ENCODE measurements around the gene SFT2D2. TPM values are rescaled to one million over a fixed set of nuclear protein-coding genes. Genes with fewer than 3 reads are reported as not detected.

Gene SFT2D2
- total and polyA plus RNA-seq, 2 of the 8 experiments (the other 6 are each of a cell fraction or from before 2014, with no cell fraction given) = 9.0 to 29.0 TPM

DNA sequence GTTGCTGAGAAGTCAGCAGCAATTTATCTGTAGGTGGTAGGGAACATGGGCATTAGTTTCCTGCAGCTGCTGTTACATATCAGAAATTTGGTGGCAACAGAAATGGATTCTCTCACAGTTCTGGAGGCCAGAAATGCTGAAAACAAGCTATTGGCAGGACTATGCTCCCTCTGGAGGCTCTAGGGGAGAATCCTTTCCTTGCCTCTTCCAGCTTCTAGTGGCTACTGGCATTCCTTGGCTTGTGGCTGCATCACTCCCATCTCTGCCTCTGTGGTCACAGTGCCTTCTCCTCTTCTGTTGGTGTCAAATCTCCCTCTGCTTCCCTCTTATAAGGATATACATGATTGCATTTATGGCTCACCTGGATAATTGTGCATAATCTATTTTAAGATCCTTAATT lies 2.5 kb upstream of the SFT2D2 start:
- no peak overlapping the region for H3K4me2 ChIP-seq (ENCODE audit: insufficient read depth in 1 of 2, low read depth in 2 of 2, low read length in 2 of 2)
- no peak overlapping the region for H2BK12ac ChIP-seq (ENCODE audit: low read depth, low read length)
- no peak overlapping the region for H3K23ac ChIP-seq (ENCODE audit: insufficient read length)
- H4K20me1 ChIP-seq (replicated peaks in 1 of 2; ENCODE audit: control insufficient read depth in 1 of 2, insufficient read depth in 2 of 2, low read length in 2 of 2) = no peaks in the 10 kb centered on the region
- no peak overlapping the region for H4K91ac ChIP-seq (replicated peaks; ENCODE audit: insufficient read length, low read length)
- H3K23me2 ChIP-seq (ENCODE audit: low read depth, low read length) = peaks cover 6% of the 10 kb centered on the region; the same call in 1 of the 2 replicates
- no peak for FAIRE-seq
- POLR2A ChIA-PET (ENCODE audit: partially characterized antibody) = no interaction called here
- H4K5ac ChIP-seq (ENCODE audit: insufficient read length, low read depth, low read length) = no peak overlapping the region
- no peak for DNase-seq (ENCODE audit: low read depth in 1 of 2, low spot score in 2 of 2)
- no peak overlapping the region for H2BK120ac ChIP-seq (replicated peaks; ENCODE audit: low read depth, low read length)
- H3K79me1 ChIP-seq (ENCODE audit: low read depth, low read length) = no peaks in the 10 kb centered on the region
- H3K56ac ChIP-seq (replicated peaks; ENCODE audit: insufficient read length, low read depth, low read length) = no peak overlapping the region
- 0 out of 4 replicates have a peak, but pooled peaks cover 3 to 5% of the 10 kb centered on the region in 2 experiments for H3K9me3 ChIP-seq (ENCODE audit: insufficient read depth in 2 of 2, low read depth in 1 of 2, low read length in 1 of 2)
- H2AK5ac ChIP-seq (ENCODE audit: low read depth, low read length) = no peak overlapping the region
- H3K27me3 ChIP-seq (replicated peaks in 1 of 4; ENCODE audit: control insufficient read depth in 3 of 4, extremely low read depth in 1 of 4, insufficient read depth in 3 of 4, low read length in 3 of 4) = no peaks in the 10 kb centered on the region
- no peak overlapping the region for H2BK5ac ChIP-seq (ENCODE audit: low read depth, low read length)
- no peak overlapping the region for H2AFZ ChIP-seq (ENCODE audit: low read length)
- H3K14ac ChIP-seq (ENCODE audit: insufficient read length) = no peak overlapping the region
- no peak overlapping the region for H3K18ac ChIP-seq (ENCODE audit: extremely low read depth, low read length)
- H3K4me3 ChIP-seq (ENCODE audit: extremely low read depth in 1 of 4, insufficient read depth in 2 of 4, low read depth in 3 of 4, low read length in 4 of 4) = no peak overlapping the region; a peak in 1 of 8 replicates
- peak overlapping the region; percentile 84 for H3K4ac ChIP-seq (replicated peaks; ENCODE audit: insufficient read length, low read depth, low read length)
- H3K36me3 ChIP-seq (ENCODE audit: control insufficient read depth in 2 of 4, insufficient read depth in 4 of 4, low read length in 3 of 4) = no peaks in the 10 kb centered on the region
- H3K9ac ChIP-seq (replicated peaks in 1 of 4; ENCODE audit: extremely low read depth in 1 of 4, low read depth in 3 of 4, low read length in 3 of 4) = no peak overlapping the region
- CTCF ChIA-PET (ENCODE audit: partially characterized antibody) = interaction anchor here (0.8 to 4.4 kb wide), 2 partner anchors 12 to 32 kb away, joined by 3 to 29 read pairs; no protein-coding TSS in a partner anchor
- no peak overlapping the region for H3K27ac ChIP-seq (ENCODE audit: low read depth, low read length)
- H2BK15ac ChIP-seq (ENCODE audit: low read length) = no peak overlapping the region
- peaks cover 0 to 14% of the 10 kb centered on the region in 2 experiments; a peak in 2 of 4 replicates for H3K79me2 ChIP-seq (ENCODE audit: control insufficient read depth in 1 of 2, insufficient read depth in 2 of 2, low read length in 2 of 2)
- H4K8ac ChIP-seq (ENCODE audit: extremely low read depth, insufficient read depth, low read length) = no peak overlapping the region
- no peak overlapping the region for H2BK20ac ChIP-seq (ENCODE audit: low read length)
- H3K4me1 ChIP-seq (replicated peaks in 1 of 4; ENCODE audit: control insufficient read depth in 3 of 4, insufficient read depth in 4 of 4, low read length in 3 of 4) = peaks cover 2 to 11% (median 4%) of the 10 kb centered on the region in 4 experiments; a peak in 5 of 7 replicates
- TF ChIP-seq SIRT6 (IDR thresholded peaks at IDR 0.05; ENCODE audit: low read length) = no peak
- TF ChIP-seq GTF2F1 (IDR thresholded peaks at IDR 0.05; ENCODE audit: borderline replicate concordance, low read depth, low read length) = no peak
- no peak for TF ChIP-seq SAP30 (IDR thresholded peaks at IDR 0.05; ENCODE audit: insufficient read depth, insufficient replicate concordance, low read length)
- TF ChIP-seq BRCA1 (IDR thresholded peaks at IDR 0.05; ENCODE audit: low read depth, low read length) = no peak
- TF ChIP-seq POLR2AphosphoS5 (IDR thresholded peaks at IDR 0.05; ENCODE audit: low read depth, low read length) = no peak
- no peak for TF ChIP-seq SP2 (IDR thresholded peaks at IDR 0.05; ENCODE audit: low read length)
- no peak for TF ChIP-seq HDAC6 (IDR thresholded peaks at IDR 0.05; ENCODE audit: low read depth, low read length)
- TF ChIP-seq NRF1 (IDR thresholded peaks at IDR 0.05; ENCODE audit: low read depth, low read length) = no peak
- no peak for TF ChIP-seq RXRA (IDR thresholded peaks at IDR 0.05; ENCODE audit: insufficient read depth, low read depth, low read length)
- TF ChIP-seq YY1 (IDR thresholded peaks at IDR 0.05; ENCODE audit: low read depth, low read length) = no peak
- TF ChIP-seq HDAC2 (IDR thresholded peaks at IDR 0.05; ENCODE audit: borderline replicate concordance in 1 of 2, low read depth in 2 of 2, low read length in 2 of 2) = no peak
- TF ChIP-seq SIN3A (conservative IDR thresholded peaks at IDR 0.05 in 1 of 2, IDR thresholded peaks at IDR 0.05 in 1 of 2; ENCODE audit: low read depth in 1 of 2, low read length in 2 of 2) = no peak
- no peak for TF ChIP-seq SP1 (IDR thresholded peaks at IDR 0.05; ENCODE audit: low read depth, low read length)
- TF ChIP-seq SUZ12 (IDR thresholded peaks at IDR 0.05; ENCODE audit: low read length) = no peak
- TF ChIP-seq CEBPB (IDR thresholded peaks at IDR 0.05; ENCODE audit: low read depth, low read length) = no peak

Data from H1 (cell line).